DOHH2 (cell line): ENCODE data around the gene DAAM2.

ENCODE experiments used
- H3F3A ChIP-seq: fragments of 200-600 bp; sonication (generic), shearing (Covaris generic); 2 replicates; pipeline ENCODE4 v1.6.0; 2016; ENCODE audit warnings: antibody characterized with exemption, mild to moderate bottlenecking; ENCODE audit not compliant: control insufficient read depth, insufficient read depth
- H3K27ac ChIP-seq: fragments of 200-600 bp; sonication (generic); 2 replicates; pipeline ENCODE4 v1.5.1; 2014; ENCODE audit warnings: low read depth, mild to moderate bottlenecking, low read length, moderate library complexity
- H3K27me3 ChIP-seq: fragments of 200-600 bp; sonication (generic); 2 replicates; pipeline ENCODE4 v1.6.1; 2014; ENCODE audit warnings: mild to moderate bottlenecking, low read length, mixed read lengths; ENCODE audit not compliant: control insufficient read depth
- H3K36me3 ChIP-seq: fragments of 200-600 bp; sonication (generic); 2 replicates; pipeline ENCODE4 v1.6.1; 2014; ENCODE audit warnings: mild to moderate bottlenecking, low read length, moderate library complexity, mixed read lengths; ENCODE audit not compliant: control insufficient read depth
- H3K4me1 ChIP-seq: fragments of 200-600 bp; sonication (generic); 2 replicates; pipeline ENCODE4 v1.6.1; 2014; ENCODE audit warnings: mild to moderate bottlenecking, low read length, mixed read lengths; ENCODE audit not compliant: control insufficient read depth
- H3K4me2 ChIP-seq: fragments of 200-600 bp; sonication (generic); 2 replicates; pipeline ENCODE4 v1.6.0; 2014; ENCODE audit warnings: mild to moderate bottlenecking, low read length, moderate library complexity
- H3K4me3 ChIP-seq: fragments of 200-600 bp; sonication (generic); 2 replicates; pipeline ENCODE4 v1.5.1; 2014; ENCODE audit warnings: mild to moderate bottlenecking, low read length, mixed read lengths
- H3K79me2 ChIP-seq: fragments of 200-600 bp; sonication (generic); 2 replicates; pipeline ENCODE4 v1.6.1; 2014; ENCODE audit warnings: mild to moderate bottlenecking, low read length, mixed read lengths; ENCODE audit not compliant: control insufficient read depth
- H3K9me2 ChIP-seq: fragments of 200-600 bp; sonication (generic); replicated peaks from 2 replicates; pipeline ENCODE4 v1.6.1; 2014; ENCODE audit warnings: mild to moderate bottlenecking, low read length, mixed read lengths; ENCODE audit not compliant: control insufficient read depth
- H3K9me3 ChIP-seq: fragments of 200-600 bp; sonication (generic); 2 replicates; pipeline ENCODE4 v1.6.1; 2014; ENCODE audit warnings: antibody characterized with exemption, low read length, mixed read lengths; ENCODE audit not compliant: control insufficient read depth, insufficient read depth
- H4K20me1 ChIP-seq: fragments of 200-600 bp; sonication (generic); 2 replicates; pipeline ENCODE4 v1.6.0; 2014; ENCODE audit warnings: low read depth, mild to moderate bottlenecking, antibody characterized with exemption, low read length, moderate library complexity; ENCODE audit not compliant: control insufficient read depth, insufficient read depth
- EZH2phosphoT487 ChIP-seq: fragments of 200-600 bp; sonication (generic); IDR thresholded peaks from 2 replicates; pipeline ENCODE4 v1.6.1; 2017; ENCODE audit warnings: borderline replicate concordance, mild to moderate bottlenecking, antibody characterized with exemption, low read length, moderate library complexity, mixed read lengths
- TF ChIP-seq, protein P1 (sequence below): fragments of 200-600 bp; sonication (generic); IDR thresholded peaks from one replicate; pipeline ENCODE4 v1.5.1; 2014; ENCODE audit warnings: antibody characterized with exemption, mild to moderate bottlenecking, low read depth, low read length; ENCODE audit not compliant: poor library complexity, severe bottlenecking

DAAM2 gene

GRCh38 chr6:39910744-39911143 lies 118.6 kb downstream of the DAAM2 start:
- H3K4me2 ChIP-seq, result no peak overlapping the region
- TF ChIP-seq EZH2phosphoT487, result no peak
- TF ChIP-seq, protein P1, sequence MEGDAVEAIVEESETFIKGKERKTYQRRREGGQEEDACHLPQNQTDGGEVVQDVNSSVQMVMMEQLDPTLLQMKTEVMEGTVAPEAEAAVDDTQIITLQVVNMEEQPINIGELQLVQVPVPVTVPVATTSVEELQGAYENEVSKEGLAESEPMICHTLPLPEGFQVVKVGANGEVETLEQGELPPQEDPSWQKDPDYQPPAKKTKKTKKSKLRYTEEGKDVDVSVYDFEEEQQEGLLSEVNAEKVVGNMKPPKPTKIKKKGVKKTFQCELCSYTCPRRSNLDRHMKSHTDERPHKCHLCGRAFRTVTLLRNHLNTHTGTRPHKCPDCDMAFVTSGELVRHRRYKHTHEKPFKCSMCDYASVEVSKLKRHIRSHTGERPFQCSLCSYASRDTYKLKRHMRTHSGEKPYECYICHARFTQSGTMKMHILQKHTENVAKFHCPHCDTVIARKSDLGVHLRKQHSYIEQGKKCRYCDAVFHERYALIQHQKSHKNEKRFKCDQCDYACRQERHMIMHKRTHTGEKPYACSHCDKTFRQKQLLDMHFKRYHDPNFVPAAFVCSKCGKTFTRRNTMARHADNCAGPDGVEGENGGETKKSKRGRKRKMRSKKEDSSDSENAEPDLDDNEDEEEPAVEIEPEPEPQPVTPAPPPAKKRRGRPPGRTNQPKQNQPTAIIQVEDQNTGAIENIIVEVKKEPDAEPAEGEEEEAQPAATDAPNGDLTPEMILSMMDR, result no peak
- H3K36me3 ChIP-seq, result no peaks in the 10 kb centered on the region
- no peaks in the 10 kb centered on the region for H3K9me3 ChIP-seq
- H4K20me1 ChIP-seq, result no peaks in the 10 kb centered on the region
- H3K79me2 ChIP-seq, result no peaks in the 10 kb centered on the region
- no peak overlapping the region for H3K4me3 ChIP-seq
- H3K9me2 ChIP-seq, result no peaks in the 10 kb centered on the region
- no peaks in the 10 kb centered on the region for H3K27me3 ChIP-seq
- H3F3A ChIP-seq, result no peaks in the 10 kb centered on the region
- H3K4me1 ChIP-seq, result no peaks in the 10 kb centered on the region
- H3K27ac ChIP-seq, result no peak overlapping the region

- Histone ChIP-seq H3K27ac (no peak overlapping the region), H3K36me3 (no peaks in the 10 kb centered on the region), H3F3A (no peaks in the 10 kb centered on the region), H3K4me3 (no peak overlapping the region), H3K79me2 (no peaks in the 10 kb centered on the region), H3K9me2 (no peaks in the 10 kb centered on the region), H3K27me3 (no peaks in the 10 kb centered on the region), H3K9me3 (no peaks in the 10 kb centered on the region), H3K4me1 (no peaks in the 10 kb centered on the region), H4K20me1 (no peaks in the 10 kb centered on the region), H3K4me2 (no peak overlapping the region)
- TF ChIP-seq EZH2phosphoT487, result no peak
- TF ChIP-seq, protein P1, result no peak
These were observed 119.4 kb downstream of the DAAM2 start for GRCh38 chr6:39911513-39912125.

DNA sequence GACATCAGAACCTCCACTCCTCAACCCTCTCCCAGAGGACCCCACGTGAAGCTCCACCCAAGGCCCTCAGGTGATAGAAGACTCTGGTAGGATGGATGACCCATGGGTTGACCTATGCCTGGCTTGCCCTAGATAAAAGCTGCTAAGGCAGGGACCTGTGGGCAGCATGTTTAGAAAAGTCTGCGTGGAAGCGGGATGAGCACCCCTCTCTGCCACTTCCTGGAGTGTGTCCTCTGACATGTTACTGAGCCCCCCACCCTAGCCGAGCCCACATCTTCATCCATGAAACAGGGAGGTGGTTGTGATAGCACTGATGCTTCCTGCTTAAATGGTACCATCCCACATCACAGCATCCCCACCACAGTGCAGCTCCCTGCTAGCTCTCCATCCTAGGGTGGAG lies 120.3 kb downstream of the DAAM2 start:
- Histone ChIP-seq H3K36me3 (no peaks in the 10 kb centered on the region), H3K27ac (no peak overlapping the region), H3K79me2 (no peaks in the 10 kb centered on the region), H3K9me2 (no peaks in the 10 kb centered on the region), H3K4me1 (no peaks in the 10 kb centered on the region), H3K4me2 (no peak overlapping the region), H3F3A (no peaks in the 10 kb centered on the region), H4K20me1 (no peaks in the 10 kb centered on the region), H3K27me3 (no peaks in the 10 kb centered on the region), H3K9me3 (no peaks in the 10 kb centered on the region), H3K4me3 (no peak overlapping the region)
- TF ChIP-seq, protein P1, result no peak
- no peak for TF ChIP-seq EZH2phosphoT487
